ENCODE results near the gene FXN. TPM values are rescaled to one million over a fixed set of nuclear protein-coding genes. Genes with fewer than 3 reads are reported as not detected.
A peak's percentile ranks its signal among the peaks of the same experiment; 100 is the strongest.

Gene FXN
- total RNA-seq, 1 donor from 2014 or later, result 23.2 TPM

DNA sequence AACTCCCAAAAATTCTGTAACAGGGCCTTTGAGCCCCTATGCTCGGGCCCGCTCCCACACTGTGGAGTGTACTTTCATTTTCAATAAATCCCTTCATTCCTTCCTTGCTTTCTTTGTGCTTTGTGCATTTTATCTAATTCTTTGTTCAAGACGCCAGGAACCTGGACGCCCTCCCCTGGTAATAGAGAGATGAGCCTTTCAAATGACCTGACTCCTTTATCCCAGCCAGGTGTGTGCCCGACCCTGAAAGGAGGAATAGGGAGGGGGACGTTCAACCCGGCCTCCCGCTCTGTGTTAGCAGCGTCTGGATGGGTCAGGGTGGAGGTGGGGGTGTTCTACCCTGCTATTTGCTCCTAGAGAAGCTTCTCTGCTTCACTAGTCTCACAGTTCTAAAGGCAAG is 53.9 kb downstream of the FXN start:
- H3K79me2 ChIP-seq (ENCODE audit: low read depth), result no peaks in the 10 kb centered on the region
- H4K20me1 ChIP-seq (ENCODE audit: low read depth), result no peaks in the 10 kb centered on the region
- H3K27ac ChIP-seq, result peak overlapping the region; percentile 71
- peaks cover 2% of the 10 kb centered on the region for H3K36me3 Mint-ChIP-seq
- H3K4me3 Mint-ChIP-seq, result no peak overlapping the region
- H3K4me2 ChIP-seq, result peak overlapping the region; percentile 69
- no peak overlapping the region for H2AFZ ChIP-seq (replicated peaks)
- no peak overlapping the region for H3K9ac ChIP-seq
- no peaks in the 10 kb centered on the region for H3K9me3 ChIP-seq (ENCODE audit: low read depth)
- TF ChIP-seq, protein P1, sequence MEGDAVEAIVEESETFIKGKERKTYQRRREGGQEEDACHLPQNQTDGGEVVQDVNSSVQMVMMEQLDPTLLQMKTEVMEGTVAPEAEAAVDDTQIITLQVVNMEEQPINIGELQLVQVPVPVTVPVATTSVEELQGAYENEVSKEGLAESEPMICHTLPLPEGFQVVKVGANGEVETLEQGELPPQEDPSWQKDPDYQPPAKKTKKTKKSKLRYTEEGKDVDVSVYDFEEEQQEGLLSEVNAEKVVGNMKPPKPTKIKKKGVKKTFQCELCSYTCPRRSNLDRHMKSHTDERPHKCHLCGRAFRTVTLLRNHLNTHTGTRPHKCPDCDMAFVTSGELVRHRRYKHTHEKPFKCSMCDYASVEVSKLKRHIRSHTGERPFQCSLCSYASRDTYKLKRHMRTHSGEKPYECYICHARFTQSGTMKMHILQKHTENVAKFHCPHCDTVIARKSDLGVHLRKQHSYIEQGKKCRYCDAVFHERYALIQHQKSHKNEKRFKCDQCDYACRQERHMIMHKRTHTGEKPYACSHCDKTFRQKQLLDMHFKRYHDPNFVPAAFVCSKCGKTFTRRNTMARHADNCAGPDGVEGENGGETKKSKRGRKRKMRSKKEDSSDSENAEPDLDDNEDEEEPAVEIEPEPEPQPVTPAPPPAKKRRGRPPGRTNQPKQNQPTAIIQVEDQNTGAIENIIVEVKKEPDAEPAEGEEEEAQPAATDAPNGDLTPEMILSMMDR (IDR thresholded peaks at IDR 0.05), result no peak
- no peak for TF ChIP-seq EZH2phosphoT487 (IDR thresholded peaks at IDR 0.05)
- TF ChIP-seq EZH2 (IDR thresholded peaks at IDR 0.05), result no peak
- H3K9me3 Mint-ChIP-seq, result no peaks in the 10 kb centered on the region
- no peak overlapping the region for H3K27ac Mint-ChIP-seq
- no peaks in the 10 kb centered on the region for H3K36me3 ChIP-seq
- peaks cover 4% of the 10 kb centered on the region for H3K27me3 Mint-ChIP-seq (ENCODE audit: insufficient read depth, low read depth)
- H3K4me1 ChIP-seq, result peaks cover 19% of the 10 kb centered on the region
- H3K27me3 ChIP-seq, result no peaks in the 10 kb centered on the region
- H3F3A ChIP-seq (ENCODE audit: low read depth), result peaks cover 13% of the 10 kb centered on the region
- peaks cover 13% of the 10 kb centered on the region for H3K4me1 Mint-ChIP-seq
- H3K4me3 ChIP-seq, result no peak overlapping the region
- DNase-seq (ENCODE audit: low spot score), result peak; percentile 33

DNA sequence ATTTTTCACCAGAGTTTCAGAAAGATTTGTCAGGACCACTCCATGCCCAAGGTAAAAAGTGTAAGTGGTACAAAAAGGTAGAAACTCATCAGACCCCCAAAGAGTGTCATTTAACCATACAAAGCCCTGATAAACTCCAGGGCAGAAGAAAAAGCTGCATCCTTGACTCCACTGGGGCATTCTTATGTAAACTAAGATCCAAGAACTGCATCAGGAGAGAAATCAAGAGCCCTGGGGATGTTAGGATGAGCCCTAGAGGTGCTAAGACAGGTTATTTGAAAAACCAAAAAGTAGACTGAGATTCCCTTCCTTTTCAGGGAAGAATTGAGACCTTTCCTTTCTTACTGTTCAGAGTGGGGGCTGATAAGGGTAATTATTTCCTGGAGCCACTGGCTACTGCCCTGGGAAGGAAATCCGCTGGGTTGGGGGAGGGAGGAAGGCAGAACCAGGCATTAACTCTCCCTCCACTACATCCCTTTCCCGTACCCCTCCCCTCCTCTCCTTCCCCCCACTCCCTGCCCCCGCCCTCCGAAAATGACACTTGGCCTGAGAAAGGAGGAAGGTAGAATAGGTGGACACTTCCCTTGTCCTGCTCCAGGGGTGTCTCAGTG is 54.7 kb downstream of the FXN start:
- H2AFZ ChIP-seq (replicated peaks), result peak overlapping the region; percentile 9
- TF ChIP-seq EZH2 (IDR thresholded peaks at IDR 0.05), result no peak
- no peak for TF ChIP-seq EZH2phosphoT487 (IDR thresholded peaks at IDR 0.05)
- TF ChIP-seq, protein P1 (IDR thresholded peaks at IDR 0.05), result no peak

DNA sequence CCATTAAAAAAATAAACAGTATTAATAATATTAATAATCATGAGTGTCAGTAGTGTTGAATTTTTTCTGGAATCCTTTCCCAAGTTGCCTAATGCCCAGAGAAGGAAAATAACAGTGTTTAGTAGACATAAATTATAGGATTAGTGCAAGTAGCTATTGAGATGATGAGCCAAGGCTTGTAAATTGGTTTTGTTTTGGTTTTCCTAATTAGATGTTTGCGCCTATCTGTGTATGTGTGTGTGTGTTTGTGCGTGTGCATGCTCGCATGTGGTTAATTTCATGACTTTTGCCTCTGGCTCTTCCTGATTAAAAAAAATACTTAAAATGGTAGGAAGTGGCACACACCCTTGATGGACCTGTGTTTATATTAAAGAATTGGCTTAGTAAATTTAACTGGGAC is 55.4 kb downstream of the FXN start:
- Histone ChIP-seq H3K79me2 (ENCODE audit: low read depth) (no peaks in the 10 kb centered on the region), H2AFZ (replicated peaks) (no peak overlapping the region), H3K9ac (no peak overlapping the region), H3K4me3 (no peak overlapping the region), H3K4me1 (peaks cover 19% of the 10 kb centered on the region), H3K36me3 (no peaks in the 10 kb centered on the region), H3F3A (ENCODE audit: low read depth) (peaks cover 13% of the 10 kb centered on the region), H3K27me3 (no peaks in the 10 kb centered on the region), H3K4me2 (peak overlapping the region; percentile 69), H4K20me1 (ENCODE audit: low read depth) (no peaks in the 10 kb centered on the region), H3K27ac (no peak overlapping the region), H3K9me3 (ENCODE audit: low read depth) (no peaks in the 10 kb centered on the region)
- TF ChIP-seq EZH2phosphoT487 (IDR thresholded peaks at IDR 0.05), result no peak
- TF ChIP-seq, protein P1 (IDR thresholded peaks at IDR 0.05), result no peak
- no peak for TF ChIP-seq EZH2 (IDR thresholded peaks at IDR 0.05)
- no peak overlapping the region for H3K27ac Mint-ChIP-seq
- peaks cover 13% of the 10 kb centered on the region for H3K4me1 Mint-ChIP-seq
- H3K9me3 Mint-ChIP-seq, result no peaks in the 10 kb centered on the region
- H3K36me3 Mint-ChIP-seq, result peaks cover 2% of the 10 kb centered on the region
- DNase-seq (ENCODE audit: low spot score), result no peak
- H3K27me3 Mint-ChIP-seq (ENCODE audit: insufficient read depth, low read depth), result peaks cover 4% of the 10 kb centered on the region
- no peak overlapping the region for H3K4me3 Mint-ChIP-seq

More for the DNA sequence above, 54.7 kb downstream of the FXN start:
- Histone ChIP-seq H3K4me2 (peak overlapping the region; percentile 69), H3K4me1 (peaks cover 19% of the 10 kb centered on the region), H3F3A (ENCODE audit: low read depth) (peaks cover 13% of the 10 kb centered on the region), H3K9ac (no peak overlapping the region), H3K79me2 (ENCODE audit: low read depth) (no peaks in the 10 kb centered on the region), H4K20me1 (ENCODE audit: low read depth) (no peaks in the 10 kb centered on the region), H3K27me3 (no peaks in the 10 kb centered on the region), H3K4me3 (no peak overlapping the region), H3K9me3 (ENCODE audit: low read depth) (no peaks in the 10 kb centered on the region), H3K36me3 (no peaks in the 10 kb centered on the region), H3K27ac (peak overlapping the region; percentile 71)
- H3K27me3 Mint-ChIP-seq (ENCODE audit: insufficient read depth, low read depth), result peaks cover 4% of the 10 kb centered on the region
- DNase-seq (ENCODE audit: low spot score), result peak; percentile 14
- peak overlapping the region; percentile 50 for H3K27ac Mint-ChIP-seq
- H3K9me3 Mint-ChIP-seq, result no peaks in the 10 kb centered on the region
- H3K4me1 Mint-ChIP-seq, result peaks cover 13% of the 10 kb centered on the region
- H3K36me3 Mint-ChIP-seq, result peaks cover 2% of the 10 kb centered on the region
- H3K4me3 Mint-ChIP-seq, result no peak overlapping the region

Measured in neural progenitor cell (in vitro differentiated cells).